ENCODE data around the gene CLDN7. TPM values are rescaled to one million over a fixed set of nuclear protein-coding genes. Genes with fewer than 3 reads are reported as not detected.
A peak's percentile ranks its signal among the peaks of the same experiment; 100 is the strongest.

The CLDN7 gene
- total RNA-seq, 2 donors from 2014 or later = 142 to 149 TPM

DNA sequence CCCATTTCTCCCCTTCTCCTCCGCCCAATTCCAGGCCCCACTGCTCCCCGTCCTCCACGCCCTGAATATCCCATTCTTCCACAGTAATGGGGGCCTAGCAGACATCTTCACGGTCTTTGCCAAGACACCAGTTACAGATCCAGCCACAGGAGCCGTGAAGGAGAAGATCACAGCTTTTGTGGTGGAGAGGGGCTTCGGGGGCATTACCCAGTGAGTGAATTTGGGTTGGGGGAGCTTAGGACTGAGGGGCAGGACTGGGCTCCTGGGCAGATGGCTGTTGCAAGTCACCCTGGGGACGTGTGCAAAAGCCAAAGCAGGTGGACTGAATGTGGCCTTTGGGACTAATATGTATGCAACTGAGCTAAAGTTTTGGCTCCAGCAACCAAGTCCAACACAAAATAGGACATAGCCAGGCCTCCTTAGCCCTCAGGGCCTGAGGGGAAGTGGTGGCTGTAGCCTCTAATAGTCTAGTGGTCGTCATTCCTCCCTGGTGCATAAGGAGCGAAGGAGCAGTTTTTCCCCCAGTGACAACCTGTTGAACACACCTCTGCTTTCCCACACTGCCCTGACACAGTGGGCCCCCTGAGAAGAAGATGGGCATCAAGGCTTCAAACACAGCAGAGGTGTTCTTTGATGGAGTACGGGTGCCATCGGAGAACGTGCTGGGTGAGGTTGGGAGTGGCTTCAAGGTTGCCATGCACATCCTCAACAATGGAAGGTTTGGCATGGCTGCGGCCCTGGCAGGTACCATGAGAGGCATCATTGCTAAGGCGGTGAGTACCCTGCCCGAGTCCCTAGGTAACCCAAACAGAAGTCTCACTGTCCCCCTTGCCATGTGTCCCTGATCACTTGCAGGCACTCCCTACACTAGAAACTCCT lies 39.9 kb downstream of the CLDN7 start:
- Mint-ChIP-seq H3K27ac (no peak overlapping the region), H3K36me3 (ENCODE audit: low read depth) (peaks cover 51% of the 10 kb centered on the region), H3K9me3 (no peaks in the 10 kb centered on the region), H3K4me1 (peaks cover 28% of the 10 kb centered on the region), H3K27me3 (ENCODE audit: insufficient read depth) (no peaks in the 10 kb centered on the region), H3K4me3 (no peak overlapping the region)
- Histone ChIP-seq H3K27me3 (ENCODE audit: control insufficient read depth, insufficient read depth, low read length, poor library complexity, severe bottlenecking) (no peaks in the 10 kb centered on the region), H3K27ac (ENCODE audit: low read depth, low read length) (no peak overlapping the region), H3K9me3 (ENCODE audit: control insufficient read depth, low read length) (no peaks in the 10 kb centered on the region), H3K4me3 (ENCODE audit: low read length) (no peak overlapping the region), H3K4me1 (ENCODE audit: control insufficient read depth, insufficient read depth, low read length) (peaks cover 19% of the 10 kb centered on the region), H3K36me3 (ENCODE audit: control insufficient read depth, insufficient read depth, low read length) (peaks cover 51% of the 10 kb centered on the region), H3K9ac (ENCODE audit: extremely low read depth, low read length, poor library complexity, severe bottlenecking) (no peak overlapping the region)
- DNase-seq = no peak
- TF ChIP-seq CTCF (conservative IDR thresholded peaks at IDR 0.05) = no peak
- 93 to 95% methylated on average over 12 to 15 of the region's 15 CpGs for WGBS, 2 experiments (ENCODE audit: insufficient coverage in 1 of 2, insufficient read length in 1 of 2)

DNA sequence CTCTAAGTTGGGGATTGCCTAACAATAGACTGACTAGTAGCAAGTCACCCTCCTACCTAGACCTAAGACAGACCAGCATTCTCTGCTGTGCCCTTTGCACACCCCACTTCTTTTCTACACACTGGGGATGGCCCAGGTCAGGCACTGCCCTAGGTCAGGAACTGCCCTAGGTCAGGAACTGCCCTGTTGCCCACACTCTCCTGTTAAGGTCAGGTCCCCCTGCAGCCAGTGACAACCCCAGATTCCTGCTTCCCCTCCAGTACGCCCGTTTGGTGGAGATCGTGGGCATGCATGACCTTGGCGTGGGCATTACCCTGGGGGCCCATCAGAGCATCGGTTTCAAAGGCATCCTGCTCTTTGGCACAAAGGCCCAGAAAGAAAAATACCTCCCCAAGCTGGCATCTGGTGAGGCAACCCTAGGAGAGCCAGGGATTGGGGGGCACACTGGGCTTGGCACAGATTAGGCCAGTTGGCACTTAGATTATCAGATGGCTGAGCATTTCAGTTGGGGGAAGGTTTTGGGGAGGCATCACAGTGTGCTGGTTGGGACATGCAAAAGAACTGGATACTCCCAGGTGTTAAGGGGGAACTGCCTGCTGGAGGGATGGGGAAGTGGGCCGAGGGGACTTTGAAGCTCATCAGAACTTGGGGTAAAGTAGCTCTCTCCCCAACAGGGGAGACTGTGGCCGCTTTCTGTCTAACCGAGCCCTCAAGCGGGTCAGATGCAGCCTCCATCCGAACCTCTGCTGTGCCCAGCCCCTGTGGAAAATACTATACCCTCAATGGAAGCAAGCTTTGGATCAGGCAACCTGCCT lies 40.8 kb downstream of the CLDN7 start:
- H3K4me1 ChIP-seq (ENCODE audit: control insufficient read depth, insufficient read depth, low read length) = peaks cover 19% of the 10 kb centered on the region
- Mint-ChIP-seq H3K9me3 (no peaks in the 10 kb centered on the region), H3K4me3 (no peak overlapping the region), H3K36me3 (ENCODE audit: low read depth) (peaks cover 44% of the 10 kb centered on the region), H3K4me1 (peaks cover 29% of the 10 kb centered on the region), H3K27me3 (ENCODE audit: insufficient read depth) (no peaks in the 10 kb centered on the region), H3K27ac (peak overlapping the region; percentile 96)
- no peaks in the 10 kb centered on the region for H3K27me3 ChIP-seq (ENCODE audit: control insufficient read depth, insufficient read depth, low read length, poor library complexity, severe bottlenecking)
- H3K4me3 ChIP-seq (ENCODE audit: low read length) = peak overlapping the region; percentile 87
- 71 to 93% methylated on average over 1 to 10 of the region's 10 CpGs for WGBS, 2 experiments (ENCODE audit: insufficient coverage in 1 of 2, insufficient read length in 1 of 2)
- peaks cover 45% of the 10 kb centered on the region for H3K36me3 ChIP-seq (ENCODE audit: control insufficient read depth, insufficient read depth, low read length)
- DNase-seq = no peak
- no peak overlapping the region for H3K27ac ChIP-seq (ENCODE audit: low read depth, low read length)
- H3K9ac ChIP-seq (ENCODE audit: extremely low read depth, low read length, poor library complexity, severe bottlenecking) = no peak overlapping the region
- TF ChIP-seq CTCF (conservative IDR thresholded peaks at IDR 0.05) = no peak
- no peaks in the 10 kb centered on the region for H3K9me3 ChIP-seq (ENCODE audit: control insufficient read depth, low read length)

GRCh38 chr17:7220593-7221277 lies 41.5 kb downstream of the CLDN7 start:
- Mint-ChIP-seq H3K27ac (peak overlapping the region; percentile 96), H3K9me3 (no peaks in the 10 kb centered on the region), H3K27me3 (ENCODE audit: insufficient read depth) (no peaks in the 10 kb centered on the region), H3K4me3 (peak overlapping the region; percentile 86), H3K36me3 (ENCODE audit: low read depth) (peaks cover 40% of the 10 kb centered on the region), H3K4me1 (peaks cover 37% of the 10 kb centered on the region)
- Histone ChIP-seq H3K9me3 (ENCODE audit: control insufficient read depth, low read length) (no peaks in the 10 kb centered on the region), H3K9ac (ENCODE audit: extremely low read depth, low read length, poor library complexity, severe bottlenecking) (peak overlapping the region; percentile 85), H3K4me3 (ENCODE audit: low read length) (peak overlapping the region; percentile 87), H3K36me3 (ENCODE audit: control insufficient read depth, insufficient read depth, low read length) (peaks cover 42% of the 10 kb centered on the region), H3K4me1 (ENCODE audit: control insufficient read depth, insufficient read depth, low read length) (peaks cover 19% of the 10 kb centered on the region), H3K27ac (ENCODE audit: low read depth, low read length) (no peak overlapping the region), H3K27me3 (ENCODE audit: control insufficient read depth, insufficient read depth, low read length, poor library complexity, severe bottlenecking) (no peaks in the 10 kb centered on the region)
- TF ChIP-seq CTCF (conservative IDR thresholded peaks at IDR 0.05) = peak; percentile 71
- 61 to 71% methylated on average over 8 to 11 of the region's 11 CpGs for WGBS, 2 experiments (ENCODE audit: insufficient coverage in 1 of 2, insufficient read length in 1 of 2)
- DNase-seq = peak; percentile 93
